Endodermal cell (in vitro differentiated cells): Measurements from ENCODE around the gene HTRA1. TPM values are rescaled to one million over a fixed set of nuclear protein-coding genes. Genes with fewer than 3 reads are reported as not detected.

ENCODE experiments used
- DNase-seq: peaks from one replicate; pipeline ENCODE4 v3.0.0-alpha.2; 2017
- H3K27ac ChIP-seq: 2 replicates; pipeline ENCODE4 v1.5.1; 2013; ENCODE audit warnings: mild to moderate bottlenecking, low read depth, low read length, moderate library complexity
- H3K27me3 ChIP-seq: 2 replicates; pipeline ENCODE4 v1.6.1; 2013; ENCODE audit warnings: mild to moderate bottlenecking, low read length, moderate library complexity; ENCODE audit not compliant: insufficient read depth, control insufficient read depth, poor library complexity, severe bottlenecking
- H3K36me3 ChIP-seq: 2 replicates; pipeline ENCODE4 v1.7.0; 2013; ENCODE audit warnings: mild to moderate bottlenecking, low read length, moderate library complexity; ENCODE audit not compliant: control insufficient read depth, insufficient read depth
- H3K4me1 ChIP-seq: one replicate; pipeline ENCODE4 v1.7.0; 2013; ENCODE audit warnings: low read length; ENCODE audit not compliant: control insufficient read depth, insufficient read depth
- H3K4me3 ChIP-seq: 2 replicates; pipeline ENCODE4 v1.5.1; 2013; ENCODE audit warnings: mild to moderate bottlenecking, low read length, moderate library complexity
- H3K9ac ChIP-seq: 2 replicates; pipeline ENCODE4 v1.6.1; 2013; ENCODE audit warnings: mild to moderate bottlenecking, low read length, moderate library complexity; ENCODE audit not compliant: poor library complexity, severe bottlenecking; ENCODE audit errors: extremely low read depth
- H3K9me3 ChIP-seq: 2 replicates; pipeline ENCODE4 v1.6.1; 2013; ENCODE audit warnings: mild to moderate bottlenecking, low read length, moderate library complexity; ENCODE audit not compliant: control insufficient read depth
- H3K27ac Mint-ChIP-seq: 2 replicates; pipeline ENCODE4 v1.8.0; 2020; ENCODE audit warnings: mixed read lengths
- H3K27me3 Mint-ChIP-seq: 2 replicates; pipeline ENCODE4 v1.8.0; 2021; ENCODE audit warnings: mild to moderate bottlenecking, mixed read lengths; ENCODE audit not compliant: insufficient read depth
- H3K36me3 Mint-ChIP-seq: 2 replicates; pipeline ENCODE4 v1.8.0; 2020; ENCODE audit warnings: low read depth, mixed read lengths
- H3K4me1 Mint-ChIP-seq: 2 replicates; pipeline ENCODE4 v1.8.0; 2020; ENCODE audit warnings: mixed read lengths
- H3K4me3 Mint-ChIP-seq: 2 replicates; pipeline ENCODE4 v1.8.0; 2020; ENCODE audit warnings: mild to moderate bottlenecking, moderate library complexity, mixed read lengths
- H3K9me3 Mint-ChIP-seq: 2 replicates; pipeline ENCODE4 v1.8.0; 2020; ENCODE audit warnings: mild to moderate bottlenecking, mixed read lengths
- WGBS, 2 experiments: methylation state at CpG; one replicate each; pipeline versions ENCODE4 v1.1.5 to v1.1.7; 2013; ENCODE audit warnings: missing lambda C conversion rate in 2 of 2, mixed read lengths in 1 of 2; ENCODE audit not compliant: insufficient coverage in 1 of 2, insufficient read length in 1 of 2; 5-methylcytosine and 5-hydroxymethylcytosine counted together
- total RNA-seq, 2 donors: library from RNA; stranded (reverse); fragmentation: NEBNext Ultra II Directional in 1 of 2; extraction: Animal tissue kit (Norgen Biotek cat#: 25700) in 1 of 2; gene quantifications; 2 replicates in 1 of 2; 3 replicates in 1 of 2; pipeline ENCODE4 v1.2.1, GENCODE V29; 2021
- TF ChIP-seq, protein P1 (sequence below): fragments of 200-600 bp; sonication (generic); conservative IDR thresholded peaks from 2 replicates; pipeline ENCODE4 v1.5.0; 2021; ENCODE audit warnings: antibody characterized with exemption, mild to moderate bottlenecking

HTRA1 gene
- total RNA-seq, 2 donors from 2014 or later = 1.7 to 3.1 TPM

DNA sequence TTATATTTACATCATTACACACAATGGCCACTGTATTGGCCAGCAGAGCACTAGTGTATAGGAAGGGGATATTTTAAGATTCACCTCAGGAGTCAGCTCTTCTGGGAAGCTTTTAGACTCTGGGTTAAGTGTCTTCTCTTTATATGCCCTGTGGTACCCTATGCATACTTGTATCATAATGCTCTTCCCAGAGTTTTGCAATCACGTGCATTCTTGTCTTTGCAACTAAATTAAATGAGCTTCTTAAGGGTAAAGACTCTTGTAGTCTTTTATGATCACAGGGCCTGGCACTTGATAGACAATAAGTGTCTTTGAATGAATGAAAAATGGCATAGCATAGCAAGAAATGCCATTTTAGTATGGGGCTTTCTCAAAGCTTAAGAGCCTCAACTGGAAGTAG is 42.3 kb upstream of the HTRA1 start:
- Histone ChIP-seq H3K4me1 (peaks cover 8% of the 10 kb centered on the region), H3K9me3 (no peaks in the 10 kb centered on the region), H3K27me3 (no peaks in the 10 kb centered on the region), H3K27ac (no peak overlapping the region), H3K9ac (no peak overlapping the region), H3K36me3 (peaks cover 16% of the 10 kb centered on the region), H3K4me3 (no peak overlapping the region)
- H3K4me3 Mint-ChIP-seq = no peak overlapping the region
- peaks cover 24% of the 10 kb centered on the region for H3K4me1 Mint-ChIP-seq
- WGBS, 2 experiments = 84 to 100% methylated on average over 1 of the region's 1 CpG
- no peak overlapping the region for H3K27ac Mint-ChIP-seq
- TF ChIP-seq, protein P1, sequence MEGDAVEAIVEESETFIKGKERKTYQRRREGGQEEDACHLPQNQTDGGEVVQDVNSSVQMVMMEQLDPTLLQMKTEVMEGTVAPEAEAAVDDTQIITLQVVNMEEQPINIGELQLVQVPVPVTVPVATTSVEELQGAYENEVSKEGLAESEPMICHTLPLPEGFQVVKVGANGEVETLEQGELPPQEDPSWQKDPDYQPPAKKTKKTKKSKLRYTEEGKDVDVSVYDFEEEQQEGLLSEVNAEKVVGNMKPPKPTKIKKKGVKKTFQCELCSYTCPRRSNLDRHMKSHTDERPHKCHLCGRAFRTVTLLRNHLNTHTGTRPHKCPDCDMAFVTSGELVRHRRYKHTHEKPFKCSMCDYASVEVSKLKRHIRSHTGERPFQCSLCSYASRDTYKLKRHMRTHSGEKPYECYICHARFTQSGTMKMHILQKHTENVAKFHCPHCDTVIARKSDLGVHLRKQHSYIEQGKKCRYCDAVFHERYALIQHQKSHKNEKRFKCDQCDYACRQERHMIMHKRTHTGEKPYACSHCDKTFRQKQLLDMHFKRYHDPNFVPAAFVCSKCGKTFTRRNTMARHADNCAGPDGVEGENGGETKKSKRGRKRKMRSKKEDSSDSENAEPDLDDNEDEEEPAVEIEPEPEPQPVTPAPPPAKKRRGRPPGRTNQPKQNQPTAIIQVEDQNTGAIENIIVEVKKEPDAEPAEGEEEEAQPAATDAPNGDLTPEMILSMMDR = no peak
- H3K27me3 Mint-ChIP-seq = no peaks in the 10 kb centered on the region
- no peak for DNase-seq
- H3K9me3 Mint-ChIP-seq = no peaks in the 10 kb centered on the region
- H3K36me3 Mint-ChIP-seq = peaks cover 20% of the 10 kb centered on the region

- Histone ChIP-seq H3K9me3 (no peaks in the 10 kb centered on the region), H3K27ac (no peak overlapping the region), H3K27me3 (no peaks in the 10 kb centered on the region), H3K9ac (no peak overlapping the region), H3K4me1 (peaks cover 8% of the 10 kb centered on the region), H3K4me3 (no peak overlapping the region), H3K36me3 (peaks cover 23% of the 10 kb centered on the region)
- H3K4me1 Mint-ChIP-seq = peaks cover 19% of the 10 kb centered on the region
- H3K4me3 Mint-ChIP-seq = no peak overlapping the region
- DNase-seq = no peak
- TF ChIP-seq, protein P1 = no peak
- WGBS, 2 experiments = 94% methylated on average over 3 of the region's 3 CpGs; no CpG with 5 or more reads in 1 of the 2 experiments
- H3K36me3 Mint-ChIP-seq = peaks cover 23% of the 10 kb centered on the region
- no peaks in the 10 kb centered on the region for H3K9me3 Mint-ChIP-seq
- no peaks in the 10 kb centered on the region for H3K27me3 Mint-ChIP-seq
- no peak overlapping the region for H3K27ac Mint-ChIP-seq
These were observed 41.3 kb upstream of the HTRA1 start for GRCh38 chr10:122419876-122420623.

- Histone ChIP-seq H3K36me3 (peaks cover 23% of the 10 kb centered on the region), H3K27me3 (no peaks in the 10 kb centered on the region), H3K27ac (no peak overlapping the region), H3K9me3 (no peaks in the 10 kb centered on the region), H3K4me3 (no peak overlapping the region), H3K4me1 (peaks cover 7% of the 10 kb centered on the region), H3K9ac (no peak overlapping the region)
- WGBS, 2 experiments = 88% methylated on average over 3 of the region's 3 CpGs; no CpG with 5 or more reads in 1 of the 2 experiments
- TF ChIP-seq, protein P1 = no peak
- Mint-ChIP-seq H3K27me3 (no peaks in the 10 kb centered on the region), H3K36me3 (peaks cover 23% of the 10 kb centered on the region), H3K27ac (no peak overlapping the region), H3K9me3 (no peaks in the 10 kb centered on the region), H3K4me1 (peaks cover 14% of the 10 kb centered on the region), H3K4me3 (no peak overlapping the region)
- no peak for DNase-seq
These were observed 40.7 kb upstream of the HTRA1 start for GRCh38 chr10:122420624-122421007.
